Adrenal gland (tissue), 5 donors: ENCODE results near the gene PTPRD.

Experiments used
- CTCF ChIP-seq, 6 experiments: fragments of 450-650 bp in 4 of 6; fragments of 200-600 bp in 2 of 6; sonication (generic) in 1 of 6; IDR thresholded peaks; 1 replicate in 5 of 6; 2 replicates in 1 of 6; pipeline versions ENCODE4 v1.5.1 to v1.8.0; 2016 to 2021; ENCODE audit warnings: antibody characterized with exemption in 6 of 6, mild to moderate bottlenecking in 2 of 6, moderate library complexity in 1 of 6
- POLR2A ChIP-seq, 2 donors: fragments of 450-650 bp; IDR thresholded peaks; one replicate each; pipeline ENCODE4 v1.6.1; 2017; ENCODE audit warnings: antibody characterized with exemption in 2 of 2, mild to moderate bottlenecking in 2 of 2, moderate library complexity in 1 of 2
- donor health status: DM: no; HTN: no; CAD: no.

- TF ChIP-seq POLR2A (IDR thresholded peaks at IDR 0.05) (no peak), CTCF (IDR thresholded peaks at IDR 0.05) (no peak)
These were observed 2327.9 kb downstream of the PTPRD start for GRCh38 chr9:8284884-8285283.
